Measurements from ENCODE around the gene IFI27L2. TPM values are rescaled to one million over a fixed set of nuclear protein-coding genes. Genes with fewer than 3 reads are reported as not detected.

The IFI27L2 gene
- total RNA-seq, 1 donor from 2014 or later: 63.9 TPM

GRCh38 chr14:94145902-94146527 is 16.6 kb upstream of the IFI27L2 start:
- FAIRE-seq: no peak
- no peak overlapping the region for H3K27ac ChIP-seq (ENCODE audit: low read depth, low read length)
- no peak overlapping the region for H3K9ac ChIP-seq (ENCODE audit: low read length)
- Mint-ChIP-seq H3K27ac (ENCODE audit: unreplicated experiment) (no peak overlapping the region), H3K9me3 (ENCODE audit: unreplicated experiment) (peaks cover 4% of the 10 kb centered on the region), H3K4me3 (ENCODE audit: unreplicated experiment) (no peak overlapping the region), H3K36me3 (ENCODE audit: low read depth, unreplicated experiment) (no peaks in the 10 kb centered on the region), H3K27me3 (ENCODE audit: low read depth, unreplicated experiment) (peaks cover 5% of the 10 kb centered on the region), H3K4me1 (ENCODE audit: low read depth, unreplicated experiment) (peaks cover 3% of the 10 kb centered on the region)
- TF ChIP-seq CTCF (IDR thresholded peaks at IDR 0.05; ENCODE audit: insufficient read depth, low read depth, low read length): no peak
- TF ChIP-seq EZH2 (IDR thresholded peaks at IDR 0.05; ENCODE audit: insufficient read depth, low read length): no peak
- H3K4me3 ChIP-seq (ENCODE audit: insufficient read depth, low read depth, low read length): no peak overlapping the region
- no peaks in the 10 kb centered on the region for H3K36me3 ChIP-seq (ENCODE audit: insufficient read depth, low read length)
- DNase-seq (ENCODE audit: low read depth): no peak
- no peaks in the 10 kb centered on the region for H3K27me3 ChIP-seq (ENCODE audit: insufficient read depth, low read length)
- no peak overlapping the region for H2AFZ ChIP-seq (ENCODE audit: low read depth, low read length)
- H3K9me3 ChIP-seq (ENCODE audit: insufficient read depth, low read depth, low read length): no peaks in the 10 kb centered on the region
- no peaks in the 10 kb centered on the region for H4K20me1 ChIP-seq (ENCODE audit: insufficient read depth, low read length)
- no peaks in the 10 kb centered on the region for H3K79me2 ChIP-seq (ENCODE audit: insufficient read depth, low read length)
- H3K4me1 ChIP-seq (ENCODE audit: insufficient read depth, low read length): no peaks in the 10 kb centered on the region
- no peak overlapping the region for H3K4me2 ChIP-seq (ENCODE audit: low read length)

GRCh38 chr14:94144765-94145164 is 15.4 kb upstream of the IFI27L2 start:
- no peak overlapping the region for H3K27ac ChIP-seq (ENCODE audit: low read depth, low read length)
- FAIRE-seq (no peak), DNase-seq (ENCODE audit: low read depth) (no peak)
- no peak overlapping the region for H3K4me3 ChIP-seq (ENCODE audit: insufficient read depth, low read depth, low read length)
- H3K4me1 Mint-ChIP-seq (ENCODE audit: low read depth, unreplicated experiment): peaks cover 6% of the 10 kb centered on the region
- no peak overlapping the region for H3K4me3 Mint-ChIP-seq (ENCODE audit: unreplicated experiment)
- H3K27me3 ChIP-seq (ENCODE audit: insufficient read depth, low read length): no peaks in the 10 kb centered on the region
- no peak overlapping the region for H2AFZ ChIP-seq (ENCODE audit: low read depth, low read length)
- no peak overlapping the region for H3K9ac ChIP-seq (ENCODE audit: low read length)
- H3K4me1 ChIP-seq (ENCODE audit: insufficient read depth, low read length): no peaks in the 10 kb centered on the region
- no peaks in the 10 kb centered on the region for H3K79me2 ChIP-seq (ENCODE audit: insufficient read depth, low read length)
- H4K20me1 ChIP-seq (ENCODE audit: insufficient read depth, low read length): no peaks in the 10 kb centered on the region
- H3K27me3 Mint-ChIP-seq (ENCODE audit: low read depth, unreplicated experiment): peaks cover 6% of the 10 kb centered on the region
- H3K27ac Mint-ChIP-seq (ENCODE audit: unreplicated experiment): peak overlapping the region; percentile 21
- no peak overlapping the region for H3K4me2 ChIP-seq (ENCODE audit: low read length)
- H3K36me3 Mint-ChIP-seq (ENCODE audit: low read depth, unreplicated experiment): no peaks in the 10 kb centered on the region
- H3K9me3 ChIP-seq (ENCODE audit: insufficient read depth, low read depth, low read length): no peaks in the 10 kb centered on the region
- TF ChIP-seq EZH2 (IDR thresholded peaks at IDR 0.05; ENCODE audit: insufficient read depth, low read length) (no peak), CTCF (IDR thresholded peaks at IDR 0.05; ENCODE audit: insufficient read depth, low read depth, low read length) (no peak)
- peaks cover 2% of the 10 kb centered on the region for H3K9me3 Mint-ChIP-seq (ENCODE audit: unreplicated experiment)
- no peaks in the 10 kb centered on the region for H3K36me3 ChIP-seq (ENCODE audit: insufficient read depth, low read length)

- FAIRE-seq (no peak), DNase-seq (ENCODE audit: low read depth) (no peak)
- Histone ChIP-seq H2AFZ (ENCODE audit: low read depth, low read length) (no peak overlapping the region), H3K9ac (ENCODE audit: low read length) (no peak overlapping the region), H3K27me3 (ENCODE audit: insufficient read depth, low read length) (no peaks in the 10 kb centered on the region), H3K36me3 (ENCODE audit: insufficient read depth, low read length) (no peaks in the 10 kb centered on the region), H3K4me3 (ENCODE audit: insufficient read depth, low read depth, low read length) (no peak overlapping the region), H3K27ac (ENCODE audit: low read depth, low read length) (no peak overlapping the region), H3K79me2 (ENCODE audit: insufficient read depth, low read length) (no peaks in the 10 kb centered on the region), H3K4me2 (ENCODE audit: low read length) (no peak overlapping the region), H4K20me1 (ENCODE audit: insufficient read depth, low read length) (no peaks in the 10 kb centered on the region), H3K9me3 (ENCODE audit: insufficient read depth, low read depth, low read length) (no peaks in the 10 kb centered on the region), H3K4me1 (ENCODE audit: insufficient read depth, low read length) (no peaks in the 10 kb centered on the region)
- Mint-ChIP-seq H3K27me3 (ENCODE audit: low read depth, unreplicated experiment) (peaks cover 8% of the 10 kb centered on the region), H3K4me1 (ENCODE audit: low read depth, unreplicated experiment) (peaks cover 9% of the 10 kb centered on the region), H3K9me3 (ENCODE audit: unreplicated experiment) (peaks cover 2% of the 10 kb centered on the region), H3K27ac (ENCODE audit: unreplicated experiment) (no peak overlapping the region), H3K4me3 (ENCODE audit: unreplicated experiment) (no peak overlapping the region), H3K36me3 (ENCODE audit: low read depth, unreplicated experiment) (no peaks in the 10 kb centered on the region)
- no peak for TF ChIP-seq CTCF (IDR thresholded peaks at IDR 0.05; ENCODE audit: insufficient read depth, low read depth, low read length)
- no peak for TF ChIP-seq EZH2 (IDR thresholded peaks at IDR 0.05; ENCODE audit: insufficient read depth, low read length)
Measured at GRCh38 chr14:94143711-94144110, 14.3 kb upstream of the IFI27L2 start.
